ENCODE data around the gene FAN1. TPM values are rescaled to one million over a fixed set of nuclear protein-coding genes. Genes with fewer than 3 reads are reported as not detected.

The FAN1 gene
- total and polyA plus RNA-seq, 9 of the 15 experiments (the other 6 are each of a cell fraction or from before 2014, with no cell fraction given), result 1.5 to 16.8 (median 12.0) TPM

DNA sequence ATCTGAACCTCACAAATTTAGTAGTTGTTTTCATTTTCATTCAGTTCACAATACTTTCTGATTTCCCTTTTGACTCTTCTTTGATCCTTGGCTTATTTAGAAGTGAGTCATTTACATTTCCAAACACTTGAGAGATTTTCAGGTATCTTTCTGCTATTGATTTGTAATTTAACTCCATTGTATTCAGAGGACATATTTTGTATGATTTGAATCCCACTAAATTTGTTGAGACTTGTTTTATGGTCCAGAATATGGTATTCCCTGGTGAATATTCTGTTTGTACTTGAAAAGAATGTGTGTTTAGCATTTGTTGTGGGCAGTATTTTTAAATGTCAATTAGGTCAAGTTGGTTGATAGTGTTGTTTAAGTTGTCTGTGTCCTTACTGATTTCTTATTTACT is 29.6 kb downstream of the FAN1 start:
- Histone ChIP-seq H3K27ac (ENCODE audit: extremely low read depth, low read depth, low read length) (no peak overlapping the region), H4K20me1 (replicated peaks; ENCODE audit: control insufficient read depth, insufficient read depth, low read length) (0 out of 2 replicates have a peak, but pooled peaks cover 6% of the 10 kb centered on the region), H3K4me3 (no peak overlapping the region), H3K36me3 (ENCODE audit: control insufficient read depth, insufficient read depth, low read length) (peaks cover 47% of the 10 kb centered on the region), H3K79me2 (ENCODE audit: control insufficient read depth, insufficient read depth, low read length) (no peaks in the 10 kb centered on the region), H3K4me1 (replicated peaks in 1 of 2; ENCODE audit: control insufficient read depth in 2 of 2, insufficient read depth in 2 of 2, low read length in 2 of 2) (no peaks in the 10 kb centered on the region), H2AFZ (ENCODE audit: low read depth, low read length) (no peak overlapping the region), H3K27me3 (ENCODE audit: control insufficient read depth in 2 of 2, insufficient read depth in 2 of 2, low read length in 2 of 2) (no peaks in the 10 kb centered on the region), H3K9ac (ENCODE audit: insufficient read depth in 1 of 2, low read depth in 2 of 2, low read length in 2 of 2) (no peak overlapping the region), H3K9me3 (replicated peaks; ENCODE audit: control insufficient read depth, insufficient read depth, low read depth, low read length) (no peaks in the 10 kb centered on the region), H3K9me1 (ENCODE audit: control insufficient read depth, insufficient read depth, low read length) (no peaks in the 10 kb centered on the region), H3K4me2 (ENCODE audit: insufficient read depth, low read length) (no peak overlapping the region)
- ChIA-PET POLR2A (no interaction called here), CTCF (ENCODE audit: low intra/inter-chr PET ratio) (no interaction called here)
- no TSS peak for BruUV-seq (replicated peaks)
- intact Hi-C loops (cut with micrococcal nuclease) (no loop called here), in situ Hi-C loops (cut with MboI) (no loop called here)
- ATAC-seq (no peak), FAIRE-seq (no peak), DNase-seq (ENCODE audit: extremely low read depth in 1 of 4, low spot score in 3 of 4) (no peak)
- TF ChIP-seq ZNF174 (CRISPR knock-in tag; IDR thresholded peaks at IDR 0.05) (no peak), RBM17 (IDR thresholded peaks at IDR 0.05; ENCODE audit: borderline replicate concordance, low read depth, low read length) (no peak), ZC3H8 (IDR thresholded peaks at IDR 0.05) (no peak), NCOA6 (IDR thresholded peaks at IDR 0.05) (no peak), SRSF9 (IDR thresholded peaks at IDR 0.05; ENCODE audit: borderline replicate concordance, low read depth, low read length) (no peak), GATA2 (CRISPR knock-in tag; IDR thresholded peaks at IDR 0.05) (no peak), ZNF217 (CRISPR knock-in tag; IDR thresholded peaks at IDR 0.05) (no peak), ZSCAN32 (CRISPR knock-in tag; IDR thresholded peaks at IDR 0.05) (no peak), BRD9 (IDR thresholded peaks at IDR 0.05; ENCODE audit: low read depth, partially characterized antibody) (no peak), GABPB2 (CRISPR knock-in tag; conservative IDR thresholded peaks at IDR 0.05) (no peak)
- TF ChIP-seq, protein P1, sequence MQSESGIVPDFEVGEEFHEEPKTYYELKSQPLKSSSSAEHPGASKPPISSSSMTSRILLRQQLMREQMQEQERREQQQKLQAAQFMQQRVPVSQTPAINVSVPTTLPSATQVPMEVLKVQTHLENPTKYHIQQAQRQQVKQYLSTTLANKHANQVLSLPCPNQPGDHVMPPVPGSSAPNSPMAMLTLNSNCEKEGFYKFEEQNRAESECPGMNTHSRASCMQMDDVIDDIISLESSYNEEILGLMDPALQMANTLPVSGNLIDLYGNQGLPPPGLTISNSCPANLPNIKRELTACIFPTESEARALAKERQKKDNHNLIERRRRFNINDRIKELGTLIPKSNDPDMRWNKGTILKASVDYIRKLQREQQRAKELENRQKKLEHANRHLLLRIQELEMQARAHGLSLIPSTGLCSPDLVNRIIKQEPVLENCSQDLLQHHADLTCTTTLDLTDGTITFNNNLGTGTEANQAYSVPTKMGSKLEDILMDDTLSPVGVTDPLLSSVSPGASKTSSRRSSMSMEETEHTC (IDR thresholded peaks at IDR 0.05), result no peak
- TF ChIP-seq, protein P2, sequence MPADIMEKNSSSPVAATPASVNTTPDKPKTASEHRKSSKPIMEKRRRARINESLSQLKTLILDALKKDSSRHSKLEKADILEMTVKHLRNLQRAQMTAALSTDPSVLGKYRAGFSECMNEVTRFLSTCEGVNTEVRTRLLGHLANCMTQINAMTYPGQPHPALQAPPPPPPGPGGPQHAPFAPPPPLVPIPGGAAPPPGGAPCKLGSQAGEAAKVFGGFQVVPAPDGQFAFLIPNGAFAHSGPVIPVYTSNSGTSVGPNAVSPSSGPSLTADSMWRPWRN (IDR thresholded peaks at IDR 0.05; ENCODE audit: low read depth), result no peak
- TF ChIP-seq, protein P3, sequence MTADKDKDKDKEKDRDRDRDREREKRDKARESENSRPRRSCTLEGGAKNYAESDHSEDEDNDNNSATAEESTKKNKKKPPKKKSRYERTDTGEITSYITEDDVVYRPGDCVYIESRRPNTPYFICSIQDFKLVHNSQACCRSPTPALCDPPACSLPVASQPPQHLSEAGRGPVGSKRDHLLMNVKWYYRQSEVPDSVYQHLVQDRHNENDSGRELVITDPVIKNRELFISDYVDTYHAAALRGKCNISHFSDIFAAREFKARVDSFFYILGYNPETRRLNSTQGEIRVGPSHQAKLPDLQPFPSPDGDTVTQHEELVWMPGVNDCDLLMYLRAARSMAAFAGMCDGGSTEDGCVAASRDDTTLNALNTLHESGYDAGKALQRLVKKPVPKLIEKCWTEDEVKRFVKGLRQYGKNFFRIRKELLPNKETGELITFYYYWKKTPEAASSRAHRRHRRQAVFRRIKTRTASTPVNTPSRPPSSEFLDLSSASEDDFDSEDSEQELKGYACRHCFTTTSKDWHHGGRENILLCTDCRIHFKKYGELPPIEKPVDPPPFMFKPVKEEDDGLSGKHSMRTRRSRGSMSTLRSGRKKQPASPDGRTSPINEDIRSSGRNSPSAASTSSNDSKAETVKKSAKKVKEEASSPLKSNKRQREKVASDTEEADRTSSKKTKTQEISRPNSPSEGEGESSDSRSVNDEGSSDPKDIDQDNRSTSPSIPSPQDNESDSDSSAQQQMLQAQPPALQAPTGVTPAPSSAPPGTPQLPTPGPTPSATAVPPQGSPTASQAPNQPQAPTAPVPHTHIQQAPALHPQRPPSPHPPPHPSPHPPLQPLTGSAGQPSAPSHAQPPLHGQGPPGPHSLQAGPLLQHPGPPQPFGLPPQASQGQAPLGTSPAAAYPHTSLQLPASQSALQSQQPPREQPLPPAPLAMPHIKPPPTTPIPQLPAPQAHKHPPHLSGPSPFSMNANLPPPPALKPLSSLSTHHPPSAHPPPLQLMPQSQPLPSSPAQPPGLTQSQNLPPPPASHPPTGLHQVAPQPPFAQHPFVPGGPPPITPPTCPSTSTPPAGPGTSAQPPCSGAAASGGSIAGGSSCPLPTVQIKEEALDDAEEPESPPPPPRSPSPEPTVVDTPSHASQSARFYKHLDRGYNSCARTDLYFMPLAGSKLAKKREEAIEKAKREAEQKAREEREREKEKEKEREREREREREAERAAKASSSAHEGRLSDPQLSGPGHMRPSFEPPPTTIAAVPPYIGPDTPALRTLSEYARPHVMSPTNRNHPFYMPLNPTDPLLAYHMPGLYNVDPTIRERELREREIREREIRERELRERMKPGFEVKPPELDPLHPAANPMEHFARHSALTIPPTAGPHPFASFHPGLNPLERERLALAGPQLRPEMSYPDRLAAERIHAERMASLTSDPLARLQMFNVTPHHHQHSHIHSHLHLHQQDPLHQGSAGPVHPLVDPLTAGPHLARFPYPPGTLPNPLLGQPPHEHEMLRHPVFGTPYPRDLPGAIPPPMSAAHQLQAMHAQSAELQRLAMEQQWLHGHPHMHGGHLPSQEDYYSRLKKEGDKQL (CRISPR knock-in tag; IDR thresholded peaks at IDR 0.05; ENCODE audit: borderline replicate concordance), result no peak
- TF ChIP-seq, protein P4, sequence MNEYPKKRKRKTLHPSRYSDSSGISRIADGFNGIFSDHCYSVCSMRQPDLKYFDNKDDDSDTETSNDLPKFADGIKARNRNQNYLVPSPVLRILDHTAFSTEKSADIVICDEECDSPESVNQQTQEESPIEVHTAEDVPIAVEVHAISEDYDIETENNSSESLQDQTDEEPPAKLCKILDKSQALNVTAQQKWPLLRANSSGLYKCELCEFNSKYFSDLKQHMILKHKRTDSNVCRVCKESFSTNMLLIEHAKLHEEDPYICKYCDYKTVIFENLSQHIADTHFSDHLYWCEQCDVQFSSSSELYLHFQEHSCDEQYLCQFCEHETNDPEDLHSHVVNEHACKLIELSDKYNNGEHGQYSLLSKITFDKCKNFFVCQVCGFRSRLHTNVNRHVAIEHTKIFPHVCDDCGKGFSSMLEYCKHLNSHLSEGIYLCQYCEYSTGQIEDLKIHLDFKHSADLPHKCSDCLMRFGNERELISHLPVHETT (CRISPR knock-in tag; conservative IDR thresholded peaks at IDR 0.05 in 1 of 2, IDR thresholded peaks at IDR 0.05 in 1 of 2), result no peak
